Epithelial cell of prostate (primary cell): ENCODE data around the gene ERBB4.

Experiments
- DNase-seq: peaks from one replicate; pipeline ENCODE4 v3.0.0-alpha.2; 2011; ENCODE audit warnings: low read depth, low spot score
- H3K27ac ChIP-seq: fragments of 450-650 bp; 2 replicates; pipeline ENCODE4 v1.5.1; 2017; ENCODE audit warnings: mild to moderate bottlenecking

The ERBB4 gene

GRCh38 chr2:211358504-211358903 lies 1180.1 kb downstream of the ERBB4 start:
- DNase-seq: no peak

GRCh38 chr2:211354481-211354880 lies 1184.1 kb downstream of the ERBB4 start:
- DNase-seq: no peak
- H3K27ac ChIP-seq: no peak overlapping the region

More at GRCh38 chr2:211358504-211358903, 1180.1 kb downstream of the ERBB4 start:
- no peak overlapping the region for H3K27ac ChIP-seq

GRCh38 chr2:211351987-211352386 lies 1186.6 kb downstream of the ERBB4 start:
- no peak overlapping the region for H3K27ac ChIP-seq
- no peak for DNase-seq

- no peak for DNase-seq
- no peak overlapping the region for H3K27ac ChIP-seq
Observed at GRCh38 chr2:211349031-211349430, 1189.6 kb downstream of the ERBB4 start.

GRCh38 chr2:211347328-211347727 lies 1191.3 kb downstream of the ERBB4 start:
- H3K27ac ChIP-seq: no peak overlapping the region
- no peak for DNase-seq

- no peak for DNase-seq
- no peak overlapping the region for H3K27ac ChIP-seq
Observed at GRCh38 chr2:211344289-211344688, 1194.3 kb downstream of the ERBB4 start.

- DNase-seq: no peak
- H3K27ac ChIP-seq: no peak overlapping the region
Observed at GRCh38 chr2:211333377-211333776, 1205.2 kb downstream of the ERBB4 start.

- DNase-seq: no peak
- H3K27ac ChIP-seq: no peak overlapping the region
Observed at GRCh38 chr2:211331736-211332135, 1206.9 kb downstream of the ERBB4 start.

- no peak overlapping the region for H3K27ac ChIP-seq
- no peak for DNase-seq
Observed at GRCh38 chr2:211329882-211330281, 1208.7 kb downstream of the ERBB4 start.

- DNase-seq: peak; percentile 61
- H3K27ac ChIP-seq: peak overlapping the region; percentile 22
Observed at GRCh38 chr2:211329421-211329820, 1209.2 kb downstream of the ERBB4 start.

GRCh38 chr2:211328126-211328525 lies 1210.5 kb downstream of the ERBB4 start:
- peak; percentile 12 for DNase-seq
- no peak overlapping the region for H3K27ac ChIP-seq
